22Rv1 (cell line): ENCODE results near the gene CPA5.

Experiments used
- CTCF ChIP-seq: fragments of 450-650 bp; IDR thresholded peaks from 2 replicates; pipeline ENCODE4 v1.5.1; 2017; ENCODE audit warnings: mild to moderate bottlenecking
- ZFX ChIP-seq: fragments of 450-650 bp; IDR thresholded peaks from 2 replicates; pipeline ENCODE4 v1.6.1; 2017; ENCODE audit warnings: antibody characterized with exemption, borderline replicate concordance

DNA sequence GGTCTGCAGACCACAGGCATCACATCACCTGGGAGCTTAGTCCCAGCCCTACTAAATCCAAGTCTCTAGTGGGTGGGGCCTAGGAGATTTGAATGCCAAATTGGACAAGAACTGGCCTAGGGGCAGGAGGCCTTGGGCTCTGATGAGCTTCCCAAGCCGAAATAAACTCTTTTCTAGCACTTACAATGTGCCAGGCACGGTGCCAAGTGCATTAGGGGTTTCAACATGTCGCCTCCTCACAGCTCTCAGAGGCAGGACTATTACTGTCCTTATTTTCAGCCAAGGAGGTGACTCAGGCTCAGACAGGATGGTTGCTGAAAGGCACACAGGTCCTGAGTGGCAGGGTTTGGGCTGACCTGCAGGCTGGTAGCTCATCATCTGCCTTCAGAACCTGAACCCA, 26.4 kb downstream of the CPA5 start:
- no peak for TF ChIP-seq CTCF
- TF ChIP-seq ZFX: no peak
